HG02885 (cell line): ENCODE results near the gene TET1.
"Not testable (repeated sequence)": the region's sequence is repeated elsewhere in the genome, so short reads cannot be mapped to it uniquely, and the experiment has no call there.

Experiments used
- ATAC-seq: cut with Tn5 transposase; IDR thresholded peaks from one replicate; pipeline ENCODE4 v1.9.1; 2021; ENCODE audit warnings: mild to moderate bottlenecking; ENCODE audit not compliant: unreplicated experiment, poor library complexity

The TET1 gene

DNA sequence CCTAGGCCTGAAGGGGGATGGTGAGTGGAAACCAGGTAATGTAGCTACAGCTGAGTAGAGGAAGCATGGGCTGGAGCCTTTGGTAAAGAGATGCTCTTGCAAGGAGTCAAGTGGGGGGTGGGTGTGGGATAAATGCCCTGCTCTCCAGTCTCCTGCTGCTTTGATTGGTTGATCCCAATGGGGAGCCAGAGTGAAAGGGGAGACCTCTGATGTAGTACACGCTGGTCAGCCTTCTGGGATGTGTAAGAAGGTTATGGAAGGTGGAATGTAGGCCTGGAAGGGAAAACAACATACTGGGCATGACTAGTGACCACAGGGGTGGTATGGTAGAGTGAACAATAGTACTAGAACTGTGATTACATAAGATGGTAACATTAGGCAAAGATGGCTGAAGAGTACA is 44.3 kb downstream of the TET1 start:
- ATAC-seq: no peak

- ATAC-seq: no peak
These were observed 46.8 kb downstream of the TET1 start for GRCh38 chr10:68606918-68607317.

DNA sequence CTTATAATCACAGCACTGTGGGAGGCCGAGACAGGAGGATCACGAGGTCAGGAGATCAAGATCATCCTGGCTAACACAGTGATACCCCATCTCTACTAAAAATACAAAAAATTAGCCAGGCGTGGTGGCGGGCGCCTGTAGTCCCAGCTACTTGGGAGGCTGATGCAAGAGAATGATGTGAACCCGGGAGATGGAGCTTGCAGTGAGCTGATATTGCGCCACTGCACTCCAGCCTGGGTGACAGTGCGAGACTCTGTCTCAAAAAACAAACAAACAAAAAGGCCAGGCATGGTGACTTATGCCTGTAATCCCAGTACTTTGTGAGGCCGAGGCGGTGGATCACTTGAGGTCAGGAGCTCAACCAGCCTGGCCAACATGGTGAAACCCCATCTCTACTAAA is 49.9 kb downstream of the TET1 start:
- not testable (repeated sequence) for ATAC-seq

DNA sequence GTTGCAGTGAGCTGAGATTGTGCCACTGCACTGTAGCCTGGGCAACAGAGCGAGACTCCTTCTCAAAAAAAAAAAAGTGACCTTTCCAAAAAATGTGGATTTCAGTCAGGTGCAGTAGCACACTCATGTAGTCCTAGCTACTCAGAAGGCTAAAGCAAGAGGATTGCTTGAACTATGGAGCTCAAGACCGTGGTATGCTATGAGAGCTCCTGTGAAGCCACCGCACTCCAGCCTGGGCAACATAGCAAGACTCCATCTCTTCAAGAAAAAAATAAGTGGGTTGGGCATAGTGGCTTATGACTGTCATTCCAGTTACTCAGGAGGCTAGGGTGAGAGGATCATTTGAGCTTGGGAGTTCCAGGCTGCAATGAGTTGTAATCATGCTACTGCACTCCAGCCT is 51.1 kb downstream of the TET1 start:
- ATAC-seq: no peak

GRCh38 chr10:68613974-68614373 is 53.8 kb downstream of the TET1 start:
- not testable (repeated sequence) for ATAC-seq

DNA sequence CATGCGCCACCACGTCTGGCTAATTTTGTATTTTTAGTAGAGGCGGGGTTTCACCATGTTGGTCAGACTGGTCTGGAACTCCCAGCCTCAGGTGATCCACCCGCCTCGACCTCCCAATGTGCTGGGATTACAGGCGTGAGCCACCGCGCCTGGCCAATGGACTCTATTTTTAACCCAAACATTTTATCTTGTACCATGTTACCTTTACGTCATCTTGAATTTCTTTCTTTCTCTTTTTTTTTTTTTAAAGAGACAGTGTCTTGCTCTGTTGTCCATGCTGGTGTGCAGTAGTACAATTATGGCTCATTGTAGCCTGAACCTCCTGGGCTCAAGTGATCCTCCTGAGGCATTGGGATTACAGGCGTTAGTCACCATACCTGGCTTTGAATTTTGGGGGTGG is 57.6 kb downstream of the TET1 start:
- not testable (repeated sequence) for ATAC-seq

- ATAC-seq: no peak
These were observed 58.1 kb downstream of the TET1 start for GRCh38 chr10:68618234-68618633.

DNA sequence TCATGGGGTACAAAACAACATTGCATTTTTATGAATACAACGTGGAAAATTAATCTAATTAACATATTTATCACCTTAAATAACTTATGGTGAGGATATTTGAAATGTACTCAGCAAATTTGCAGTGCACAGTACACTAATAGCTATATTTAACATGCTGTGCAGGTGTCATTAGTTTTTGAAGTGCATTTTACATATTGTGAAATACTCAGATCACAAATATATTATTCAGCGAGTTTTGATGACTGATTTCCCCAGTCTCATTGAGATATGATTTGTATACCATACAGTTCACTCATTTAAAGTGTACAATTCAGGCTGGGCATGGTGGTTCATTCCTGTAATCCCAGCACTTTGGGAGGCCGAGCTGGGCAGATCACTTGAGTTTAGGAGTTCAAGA is 59.5 kb downstream of the TET1 start:
- no peak for ATAC-seq

- no peak for ATAC-seq
These were observed 65.3 kb downstream of the TET1 start for GRCh38 chr10:68625316-68625921.

GRCh38 chr10:68628576-68629127 is 68.5 kb downstream of the TET1 start:
- ATAC-seq: no peak

- ATAC-seq: not testable (repeated sequence)
These were observed 72.1 kb downstream of the TET1 start for GRCh38 chr10:68632271-68632560.

DNA sequence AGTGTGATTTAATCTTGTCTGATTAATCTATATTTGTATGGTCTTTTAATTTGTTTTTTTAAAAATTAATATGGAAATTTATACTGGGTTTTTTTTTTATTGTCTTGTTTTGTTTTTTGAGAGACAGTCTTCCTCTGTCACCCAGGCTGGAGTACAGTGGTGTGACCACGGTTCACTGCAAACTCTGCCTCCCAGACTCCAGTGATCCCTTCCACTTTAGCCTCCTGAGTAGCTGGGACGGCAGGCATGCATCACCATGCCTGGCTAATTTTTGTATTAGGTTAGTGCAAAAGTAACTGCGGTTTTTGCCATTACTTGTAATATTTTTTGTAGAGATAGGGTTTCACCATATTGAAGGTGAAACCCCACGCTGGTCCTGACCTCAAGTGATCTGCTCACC is 73.1 kb downstream of the TET1 start:
- ATAC-seq: no peak

DNA sequence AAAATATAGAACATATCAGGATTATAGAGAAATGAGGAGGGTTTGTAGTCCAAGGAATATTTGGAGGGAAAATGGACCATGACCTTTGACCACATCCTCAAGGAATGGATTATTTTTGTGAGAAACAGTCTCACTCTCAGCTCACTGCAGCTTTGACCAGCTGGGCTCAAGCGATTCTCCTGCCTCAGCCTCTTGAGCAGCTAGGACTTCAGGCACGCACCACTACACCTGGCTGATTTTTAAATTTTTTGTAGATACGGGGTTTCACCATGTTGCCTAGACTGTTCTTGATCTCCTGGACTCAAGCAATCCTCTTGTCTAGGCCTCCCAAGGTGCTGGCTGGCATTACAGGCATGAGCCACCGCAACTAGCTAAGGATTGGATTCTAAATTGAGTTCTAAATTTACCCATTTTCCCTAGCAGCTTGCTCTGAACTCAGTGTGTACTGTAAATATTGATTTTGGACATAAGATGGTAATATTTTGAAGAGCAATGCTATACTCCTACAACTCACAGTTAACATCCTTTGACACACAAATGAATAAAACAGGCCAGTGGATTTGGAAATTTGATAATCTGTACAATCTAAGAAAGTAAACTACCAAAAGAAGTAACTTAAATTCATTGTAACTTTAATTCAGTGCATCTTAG is 73.8 kb downstream of the TET1 start:
- no peak for ATAC-seq

GRCh38 chr10:68636335-68636734 is 76.2 kb downstream of the TET1 start:
- no peak for ATAC-seq

GRCh38 chr10:68643550-68643949 is 83.4 kb downstream of the TET1 start:
- ATAC-seq: not testable (repeated sequence)

GRCh38 chr10:68647672-68648341 is 87.7 kb downstream of the TET1 start:
- ATAC-seq: no peak

GRCh38 chr10:68655620-68656126 is 95.5 kb downstream of the TET1 start:
- ATAC-seq: no peak

- ATAC-seq: no peak
These were observed 105.7 kb downstream of the TET1 start for GRCh38 chr10:68665841-68666240.

- no peak for ATAC-seq
These were observed 106.2 kb downstream of the TET1 start for GRCh38 chr10:68666280-68666760.

GRCh38 chr10:68668231-68668630 is 108.1 kb downstream of the TET1 start:
- no peak for ATAC-seq

DNA sequence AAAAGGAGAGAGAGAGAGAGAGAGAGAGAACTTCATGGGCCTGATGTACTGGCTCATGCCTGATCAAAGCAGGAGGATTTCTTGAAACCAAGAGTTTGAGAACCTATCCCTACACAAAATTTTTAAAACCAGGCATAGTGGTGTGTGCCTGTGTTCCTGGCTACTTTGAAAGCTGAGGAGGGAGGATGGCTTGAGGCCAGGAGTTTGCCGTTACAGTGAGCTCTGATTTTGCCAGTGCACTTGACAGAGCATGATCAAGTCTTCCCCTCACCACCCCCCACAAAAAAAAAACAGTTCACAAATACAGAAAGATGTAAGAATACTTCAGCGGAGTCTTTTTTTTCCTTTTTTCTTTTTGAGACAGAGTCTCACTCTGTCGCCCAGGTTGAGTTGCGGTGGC is 108.8 kb downstream of the TET1 start:
- ATAC-seq: no peak
